Spinal cord (tissue), 10 donors: Measurements from ENCODE around the gene MKNK1. TPM values are rescaled to one million over a fixed set of nuclear protein-coding genes. Genes with fewer than 3 reads are reported as not detected.

Experiments
- DNase-seq, 6 donors: peaks; one replicate each; pipeline versions ENCODE4 v3.0.0 to v3.0.0-alpha.2; 2013 to 2015; ENCODE audit warnings: low spot score in 6 of 6, low read depth in 4 of 6
- H3K27ac ChIP-seq: one replicate; pipeline ENCODE4 v1.5.1; 2013; ENCODE audit warnings: low read depth, low read length, control low read depth
- H3K27me3 ChIP-seq: one replicate; pipeline ENCODE4 v1.6.1; 2013; ENCODE audit warnings: low read length; ENCODE audit not compliant: control insufficient read depth, insufficient read depth
- H3K36me3 ChIP-seq: one replicate; pipeline ENCODE4 v1.6.1; 2013; ENCODE audit warnings: low read length; ENCODE audit not compliant: control insufficient read depth, insufficient read depth
- H3K4me1 ChIP-seq: one replicate; pipeline ENCODE4 v1.6.1; 2013; ENCODE audit warnings: low read length; ENCODE audit not compliant: control insufficient read depth, insufficient read depth
- H3K4me3 ChIP-seq: one replicate; pipeline ENCODE4 v1.5.1; 2013; ENCODE audit warnings: low read depth, low read length, control low read depth
- H3K9me3 ChIP-seq: one replicate; pipeline ENCODE4 v1.6.1; 2013; ENCODE audit warnings: low read length; ENCODE audit not compliant: control insufficient read depth, insufficient read depth
- WGBS: methylation state at CpG from one replicate; pipeline ENCODE4 v1.1.5; 2013; ENCODE audit warnings: missing lambda C conversion rate; ENCODE audit not compliant: insufficient coverage; 5-methylcytosine and 5-hydroxymethylcytosine counted together
- polyA plus RNA-seq, 2 donors: library from polyadenylated mRNA; unstranded; fragments of 120-200 nt; gene quantifications; one replicate each; pipeline ENCODE4 v1.2.1, GENCODE V29; 2013; ENCODE audit not compliant: insufficient read length in 2 of 2
- total RNA-seq, 2 donors: library from RNA; depleted of rRNA in 1 of 2; stranded (reverse); fragments of 120-200 nt in 1 of 2; fragments of >200 nt in 1 of 2; gene quantifications; one replicate each; pipeline versions ENCODE4 v1.2.3 to v1.2.4, GENCODE V29; 2013 to 2014
- donor health status: healthy.

Gene MKNK1
- total and polyA plus RNA-seq, 4 donors: 24.6 to 52.2 (median 32.3) TPM

- no peak overlapping the region for H3K27ac ChIP-seq
- WGBS: 91% methylated on average over 6 of the region's 6 CpGs
- DNase-seq: no peak
Observed at GRCh38 chr1:46571691-46572225, 32.3 kb downstream of the MKNK1 start.

GRCh38 chr1:46569884-46570725 is 34.0 kb downstream of the MKNK1 start:
- H3K36me3 ChIP-seq: peaks cover 4% of the 10 kb centered on the region
- H3K27ac ChIP-seq: no peak overlapping the region
- peak in 1 of 6 donors; percentile 46 for DNase-seq
- H3K27me3 ChIP-seq: no peaks in the 10 kb centered on the region
- peaks cover 18% of the 10 kb centered on the region for H3K4me1 ChIP-seq
- H3K9me3 ChIP-seq: no peaks in the 10 kb centered on the region
- 28% methylated on average over 7 of the region's 14 CpGs for WGBS
- no peak overlapping the region for H3K4me3 ChIP-seq

More at GRCh38 chr1:46571691-46572225, 32.3 kb downstream of the MKNK1 start:
- Histone ChIP-seq H3K36me3 (peaks cover 7% of the 10 kb centered on the region), H3K4me1 (peaks cover 24% of the 10 kb centered on the region), H3K27me3 (peaks cover 2% of the 10 kb centered on the region), H3K9me3 (no peaks in the 10 kb centered on the region), H3K4me3 (no peak overlapping the region)

- H3K27ac ChIP-seq: no peak overlapping the region
- H3K27me3 ChIP-seq: no peaks in the 10 kb centered on the region
- no peak for DNase-seq
- no peak overlapping the region for H3K4me3 ChIP-seq
- no peaks in the 10 kb centered on the region for H3K9me3 ChIP-seq
- WGBS: 71% methylated on average over 3 of the region's 4 CpGs
- peaks cover 10% of the 10 kb centered on the region for H3K36me3 ChIP-seq
- H3K4me1 ChIP-seq: peaks cover 18% of the 10 kb centered on the region
Observed at GRCh38 chr1:46569116-46569515, 35.0 kb downstream of the MKNK1 start.

- H3K36me3 ChIP-seq: peaks cover 10% of the 10 kb centered on the region
- no peak overlapping the region for H3K4me3 ChIP-seq
- peaks cover 18% of the 10 kb centered on the region for H3K4me1 ChIP-seq
- no peak overlapping the region for H3K27ac ChIP-seq
- no peaks in the 10 kb centered on the region for H3K27me3 ChIP-seq
- 59% methylated on average over 3 of the region's 6 CpGs for WGBS
- no peaks in the 10 kb centered on the region for H3K9me3 ChIP-seq
- peak in 1 of 6 donors; percentile 70 for DNase-seq
Observed at GRCh38 chr1:46568461-46568891, 35.6 kb downstream of the MKNK1 start.

GRCh38 chr1:46563341-46563740 is 40.7 kb downstream of the MKNK1 start:
- H3K4me3 ChIP-seq: no peak overlapping the region
- H3K4me1 ChIP-seq: peaks cover 12% of the 10 kb centered on the region
- H3K9me3 ChIP-seq: no peaks in the 10 kb centered on the region
- H3K27me3 ChIP-seq: no peaks in the 10 kb centered on the region
- 68% methylated on average over 3 of the region's 4 CpGs for WGBS
- peaks cover 43% of the 10 kb centered on the region for H3K36me3 ChIP-seq
- H3K27ac ChIP-seq: no peak overlapping the region
- DNase-seq: peak in 1 of 6 donors; percentile 85

- Histone ChIP-seq H3K27ac (no peak overlapping the region), H3K9me3 (no peaks in the 10 kb centered on the region), H3K36me3 (peaks cover 47% of the 10 kb centered on the region), H3K4me3 (no peak overlapping the region), H3K27me3 (no peaks in the 10 kb centered on the region), H3K4me1 (peaks cover 17% of the 10 kb centered on the region)
- DNase-seq: no peak
- WGBS: 91% methylated on average over 14 of the region's 15 CpGs
Observed at GRCh38 chr1:46562498-46562897, 41.6 kb downstream of the MKNK1 start.

- H3K4me3 ChIP-seq: no peak overlapping the region
- 92% methylated on average over 8 of the region's 8 CpGs for WGBS
- H3K4me1 ChIP-seq: peaks cover 30% of the 10 kb centered on the region
- H3K9me3 ChIP-seq: no peaks in the 10 kb centered on the region
- H3K27ac ChIP-seq: no peak overlapping the region
- peaks cover 40% of the 10 kb centered on the region for H3K36me3 ChIP-seq
- H3K27me3 ChIP-seq: no peaks in the 10 kb centered on the region
- DNase-seq: no peak
Observed at GRCh38 chr1:46558966-46559365, 45.1 kb downstream of the MKNK1 start.

GRCh38 chr1:46558141-46558963 is 45.7 kb downstream of the MKNK1 start:
- no peak overlapping the region for H3K4me3 ChIP-seq
- H3K27me3 ChIP-seq: no peaks in the 10 kb centered on the region
- peak in 1 of 6 donors; percentile 80 for DNase-seq
- no peak overlapping the region for H3K27ac ChIP-seq
- H3K9me3 ChIP-seq: no peaks in the 10 kb centered on the region
- H3K4me1 ChIP-seq: peaks cover 34% of the 10 kb centered on the region
- WGBS: 54% methylated on average over 17 of the region's 20 CpGs
- H3K36me3 ChIP-seq: peaks cover 40% of the 10 kb centered on the region

- DNase-seq: no peak
- Histone ChIP-seq H3K4me1 (peaks cover 40% of the 10 kb centered on the region), H3K27ac (no peak overlapping the region), H3K9me3 (no peaks in the 10 kb centered on the region), H3K27me3 (no peaks in the 10 kb centered on the region), H3K36me3 (peaks cover 35% of the 10 kb centered on the region), H3K4me3 (no peak overlapping the region)
- WGBS: 53% methylated on average over 4 of the region's 5 CpGs
Observed at GRCh38 chr1:46557403-46557802, 46.7 kb downstream of the MKNK1 start.
